SK-N-MC (cell line): ENCODE results near the gene DPH7.
A peak's percentile ranks its signal among the peaks of the same experiment; 100 is the strongest.
"Not testable (repeated sequence)": the region's sequence is repeated elsewhere in the genome, so short reads cannot be mapped to it uniquely, and the experiment has no call there.

Experiments
- DNase-seq: peaks from one replicate; pipeline ENCODE4 v3.0.0-alpha.2; 2011; ENCODE audit warnings: low read depth, low spot score
- H3K27ac ChIP-seq: fragments of 200-600 bp; sonication (generic); 2 replicates; pipeline ENCODE4 v1.5.1; 2016; ENCODE audit warnings: mixed run types
- H3K36me3 ChIP-seq: fragments of 200-600 bp; sonication (generic); 2 replicates; pipeline ENCODE4 v1.6.1; 2017; ENCODE audit warnings: antibody characterized with exemption, low read length, mixed read lengths; ENCODE audit not compliant: insufficient read depth
- H3K4me3 ChIP-seq: fragments of 200-600 bp; sonication (generic); 2 replicates; pipeline ENCODE4 v1.5.1; 2016
- H3K9ac ChIP-seq: fragments of 200-600 bp; sonication (generic); 2 replicates; pipeline ENCODE4 v1.8.0; 2017; ENCODE audit warnings: mixed run types, mixed read lengths; ENCODE audit not compliant: insufficient read length
- H3K9me3 ChIP-seq: fragments of 200-600 bp; sonication (generic); 2 replicates; pipeline ENCODE4 v1.6.1; 2017; ENCODE audit warnings: low read depth, mild to moderate bottlenecking, antibody characterized with exemption, low read length, moderate library complexity, mixed read lengths
- EZH2 ChIP-seq: fragments of 200-600 bp; sonication (generic); IDR thresholded peaks from one replicate; pipeline ENCODE4 v1.6.1; 2017; ENCODE audit warnings: antibody characterized with exemption
- FOXP2 ChIP-seq: optimal IDR thresholded peaks from 2 replicates; pipeline ENCODE3; 2011; ENCODE audit warnings: mild to moderate bottlenecking, moderate library complexity; ENCODE audit not compliant: insufficient read depth; ENCODE audit errors: extremely low read length, control extremely low read depth
- POLR2AphosphoS5 ChIP-seq: IDR thresholded peaks from 2 replicates; pipeline ENCODE4 v1.6.1; 2012; ENCODE audit warnings: mild to moderate bottlenecking, low read depth, low read length, borderline replicate concordance

Gene DPH7

DNA sequence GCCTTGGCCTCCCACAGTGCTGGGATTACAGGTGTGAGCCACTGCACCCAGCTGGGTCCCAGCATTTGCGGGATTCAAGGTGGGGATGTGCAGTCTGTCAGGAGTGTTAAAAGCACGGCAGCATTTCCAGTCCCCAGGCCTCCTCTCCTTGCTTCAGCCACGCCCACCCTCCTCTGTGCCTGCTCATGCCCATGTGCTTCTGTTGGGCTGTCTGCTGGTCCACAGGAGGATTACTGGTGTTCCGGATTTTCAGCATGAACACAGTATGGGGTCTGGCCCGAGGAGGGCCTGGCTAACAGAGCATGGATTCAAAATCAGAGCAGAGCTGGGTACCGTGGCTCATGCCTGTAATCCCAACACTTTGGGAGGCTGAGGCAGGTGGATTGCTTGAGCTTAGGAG is 32.2 kb upstream of the DPH7 start:
- Histone ChIP-seq H3K9me3 (no peaks in the 10 kb centered on the region), H3K36me3 (peaks cover 7% of the 10 kb centered on the region; the same call in 1 of the 2 replicates), H3K27ac (no peak overlapping the region), H3K4me3 (no peak overlapping the region), H3K9ac (no peak overlapping the region)
- no peak for TF ChIP-seq FOXP2
- TF ChIP-seq EZH2: no peak
- no peak for TF ChIP-seq POLR2AphosphoS5
- DNase-seq: no peak

DNA sequence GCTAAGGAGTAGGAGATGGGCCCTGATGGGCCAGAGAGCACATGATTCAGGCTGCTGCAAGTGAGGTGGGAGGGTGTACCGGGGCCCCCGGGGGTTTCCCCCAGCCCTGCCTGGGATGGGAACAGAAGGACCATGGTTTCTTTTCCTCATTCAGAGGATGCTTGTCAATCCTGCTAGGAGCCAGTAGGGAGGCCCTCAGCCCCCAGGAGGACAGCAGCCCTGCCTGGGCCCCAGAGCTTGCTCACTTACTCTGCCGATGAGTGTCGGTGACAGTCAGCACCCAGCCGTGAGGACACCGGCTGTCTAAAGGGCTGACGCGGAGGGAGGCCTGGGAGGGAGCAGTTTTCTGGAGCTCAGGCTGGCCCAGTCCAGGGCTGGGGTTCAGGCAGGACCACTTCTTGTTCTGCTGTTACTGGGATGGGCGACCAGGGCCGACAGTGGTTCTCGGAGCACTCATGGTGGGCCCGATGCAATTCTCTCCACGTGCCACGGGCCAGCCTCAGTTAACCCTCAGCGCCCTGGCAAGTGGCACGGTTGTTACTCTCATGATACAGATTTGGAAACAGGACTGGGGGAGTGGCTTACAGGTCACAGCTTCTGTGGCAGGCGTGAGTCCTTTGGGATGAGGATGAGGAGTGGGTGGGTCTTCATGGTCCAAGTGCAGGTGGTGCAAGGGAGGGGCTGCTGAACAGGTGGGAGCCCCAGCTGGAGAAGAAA is 28.6 kb upstream of the DPH7 start:
- no peak for DNase-seq
- H3K27ac ChIP-seq: no peak overlapping the region
- no peaks in the 10 kb centered on the region for H3K36me3 ChIP-seq
- H3K9me3 ChIP-seq: no peaks in the 10 kb centered on the region
- TF ChIP-seq FOXP2 (no peak), POLR2AphosphoS5 (no peak), EZH2 (no peak)
- no peak overlapping the region for H3K4me3 ChIP-seq
- no peak overlapping the region for H3K9ac ChIP-seq

DNA sequence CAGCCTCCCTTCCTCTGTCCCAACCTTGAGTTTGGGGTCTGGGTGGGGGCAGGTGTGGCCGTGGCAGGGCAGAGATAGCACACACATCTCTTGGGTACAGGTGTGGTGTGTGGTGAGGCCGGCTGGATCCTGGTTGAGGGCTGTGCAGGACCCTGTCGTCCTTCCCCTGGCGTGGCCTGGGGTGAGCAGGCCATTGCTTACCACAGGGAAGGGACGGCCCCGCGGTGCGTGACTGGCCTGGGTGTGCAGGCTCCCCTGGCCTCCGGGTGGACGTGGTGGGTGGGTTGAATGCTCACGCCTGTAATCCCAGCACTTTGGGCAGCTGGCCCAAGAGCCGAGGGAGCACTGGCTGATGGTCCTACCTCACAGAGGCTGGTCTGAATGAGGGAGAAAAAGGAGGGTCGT is 28.0 kb upstream of the DPH7 start:
- H3K9me3 ChIP-seq: no peaks in the 10 kb centered on the region
- no peak overlapping the region for H3K27ac ChIP-seq
- no peaks in the 10 kb centered on the region for H3K36me3 ChIP-seq
- H3K4me3 ChIP-seq: peak overlapping the region; percentile 85
- H3K9ac ChIP-seq: no peak overlapping the region
- no peak for DNase-seq
- TF ChIP-seq POLR2AphosphoS5 (no peak), FOXP2 (no peak), EZH2 (no peak)

DNA sequence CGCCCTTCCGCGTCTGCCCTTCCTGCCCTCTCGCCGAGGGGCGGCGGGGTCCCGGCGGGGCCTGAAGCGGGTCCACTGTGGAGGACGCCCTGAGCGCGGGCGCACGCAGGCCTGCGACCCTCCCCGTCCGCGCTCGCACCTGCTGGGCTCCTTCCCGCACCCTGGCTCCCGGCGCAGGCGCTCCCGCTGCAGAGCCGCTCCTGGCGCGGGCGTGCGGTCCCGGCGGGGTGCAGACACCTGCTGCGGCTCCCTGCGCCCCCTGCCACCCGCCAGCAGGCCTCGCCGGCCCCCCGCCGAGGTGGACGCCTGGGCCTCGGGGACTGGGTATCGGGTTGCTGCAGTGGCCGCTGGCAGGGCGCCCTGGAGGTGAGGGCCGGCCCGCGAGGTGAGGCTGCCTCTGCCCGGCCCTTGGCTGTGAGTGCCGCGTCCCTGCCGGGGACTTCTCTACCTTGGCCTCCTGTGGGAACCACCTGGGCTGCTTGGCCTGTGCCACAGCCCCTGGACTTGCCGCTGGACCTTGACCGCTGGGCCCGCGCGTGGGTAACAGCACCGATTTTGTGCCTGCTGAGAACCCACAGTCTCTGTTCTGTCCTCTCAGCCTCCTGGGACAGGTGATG is 27.4 kb upstream of the DPH7 start:
- Histone ChIP-seq H3K9ac (peak overlapping the region; percentile 67), H3K27ac (no peak overlapping the region), H3K36me3 (no peaks in the 10 kb centered on the region), H3K9me3 (no peaks in the 10 kb centered on the region), H3K4me3 (peak overlapping the region; percentile 85)
- TF ChIP-seq POLR2AphosphoS5 (no peak), EZH2 (no peak), FOXP2 (no peak)
- DNase-seq: no peak

DNA sequence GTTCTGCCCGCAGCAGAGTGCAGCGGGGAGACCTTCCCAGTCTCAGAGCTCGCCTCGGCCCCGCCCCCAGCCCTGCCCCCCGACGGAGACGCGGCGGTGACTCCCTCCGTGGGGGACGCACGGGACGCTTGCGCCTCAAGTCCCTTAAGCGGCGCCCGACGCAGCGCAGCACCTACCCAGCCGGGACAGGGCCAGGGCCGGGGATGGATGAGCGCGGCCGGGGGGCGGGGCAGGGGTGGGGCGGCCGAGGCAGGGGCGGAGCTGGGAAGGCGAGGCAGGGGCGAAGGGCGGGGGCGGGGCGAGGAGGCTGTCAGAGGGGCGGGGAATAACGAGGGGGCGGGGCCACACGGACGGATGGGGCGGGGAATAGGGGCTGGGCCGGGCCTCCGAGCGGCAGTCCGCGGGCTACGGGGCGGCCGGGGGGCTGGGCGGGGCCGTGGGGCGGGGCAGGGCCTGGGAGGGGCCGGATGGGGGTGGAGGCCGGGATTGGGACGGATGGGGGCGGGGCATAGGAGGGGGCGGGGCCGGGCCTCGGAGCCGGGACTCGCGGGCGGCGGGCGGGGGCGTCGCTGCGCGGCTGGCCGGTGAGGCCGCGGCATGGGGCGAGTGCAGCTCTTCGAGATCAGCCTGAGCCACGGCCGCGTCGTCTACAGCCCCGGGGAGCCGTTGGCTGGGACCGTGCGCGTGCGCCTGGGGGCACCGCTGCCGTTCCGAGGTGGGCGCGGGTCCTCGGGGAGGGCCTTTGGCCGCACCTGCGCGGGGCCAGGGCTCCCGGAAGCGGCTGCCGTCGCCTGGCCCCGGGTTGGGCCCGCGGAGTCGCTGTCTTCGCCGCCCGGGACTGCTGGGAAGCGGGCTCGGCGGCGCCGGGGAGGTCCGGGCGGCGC is 26.6 kb upstream of the DPH7 start, which contains the start of gene ARRDC1:
TSS of gene ARRDC1 (plus strand) at position 566 of the 884 bp plus-strand sequence. CDS start at position 598, 32 bp downstream.
- no peak for TF ChIP-seq FOXP2
- peak; percentile 50; the same call in 1 of the 2 replicates for TF ChIP-seq POLR2AphosphoS5
- H3K27ac ChIP-seq: no peak within 1 kb of the TSS
- no peaks in the 10 kb centered on the region for H3K36me3 ChIP-seq
- no peaks in the 10 kb centered on the region for H3K9me3 ChIP-seq
- H3K4me3 ChIP-seq: peak within 1 kb of the TSS; percentile 85
- DNase-seq: peak; percentile 34
- peak within 1 kb of the TSS; percentile 67 for H3K9ac ChIP-seq

DNA sequence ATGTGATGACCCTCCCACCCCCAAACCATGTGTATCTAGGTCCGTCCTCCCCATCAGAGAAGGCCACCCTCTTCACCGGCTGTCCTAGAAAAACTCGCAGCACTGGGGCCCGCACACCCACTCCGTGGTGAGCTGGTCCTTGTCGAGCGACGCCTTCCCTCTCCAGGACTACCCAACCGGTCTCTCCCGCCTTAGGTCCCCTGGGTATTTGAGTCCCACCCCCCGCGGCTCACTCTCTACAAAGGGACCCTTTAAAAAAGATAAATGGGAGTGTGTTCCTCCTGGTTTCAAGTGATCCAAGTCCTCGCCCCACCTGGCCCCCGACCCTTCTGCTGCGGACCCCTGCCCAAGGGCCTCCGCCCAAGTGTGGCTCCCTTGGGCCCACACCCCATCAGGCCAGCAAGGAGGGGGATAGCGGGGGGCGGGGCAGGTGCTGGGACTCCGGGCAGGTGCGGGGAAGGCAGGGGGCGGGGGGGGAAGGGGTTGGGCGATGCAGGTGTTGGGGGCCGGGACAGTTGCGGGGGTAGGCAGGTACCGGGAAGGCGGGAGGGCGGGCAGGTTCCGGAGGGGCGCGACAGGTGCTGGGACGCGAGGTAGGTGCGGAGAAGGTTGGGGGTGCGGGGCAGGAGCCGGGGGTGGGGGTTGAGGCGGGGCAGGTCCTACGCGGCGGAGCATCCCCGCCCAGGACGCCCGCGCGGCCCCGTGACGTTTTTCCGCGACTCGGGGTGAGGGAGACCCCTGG is 25.8 kb upstream of the DPH7 start:
- no peak for TF ChIP-seq EZH2
- no peak for TF ChIP-seq FOXP2
- TF ChIP-seq POLR2AphosphoS5: no peak
- H3K9me3 ChIP-seq: no peaks in the 10 kb centered on the region
- no peak for DNase-seq
- no peak overlapping the region for H3K9ac ChIP-seq
- no peaks in the 10 kb centered on the region for H3K36me3 ChIP-seq
- no peak overlapping the region for H3K27ac ChIP-seq
- H3K4me3 ChIP-seq: peak overlapping the region; percentile 52

DNA sequence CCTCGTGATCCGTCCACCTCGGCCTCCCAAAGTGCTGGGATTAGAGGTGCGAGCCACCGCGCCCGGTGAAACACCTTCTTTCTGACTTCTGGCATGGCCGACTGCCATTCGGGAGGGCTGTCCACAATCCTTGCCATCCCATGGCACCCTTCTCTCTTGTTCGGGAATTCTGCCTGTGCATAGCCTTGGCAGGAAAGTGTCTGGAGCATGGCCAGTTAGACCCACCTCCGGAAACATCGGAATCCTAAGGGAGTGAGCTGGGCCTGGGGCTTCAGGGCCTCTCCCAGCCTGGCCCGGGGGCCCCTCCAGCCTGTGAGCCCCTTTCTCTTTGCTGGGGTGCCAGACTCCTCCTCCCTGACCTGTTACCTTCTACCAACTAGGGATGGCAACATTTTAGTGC is 25.2 kb upstream of the DPH7 start:
- DNase-seq: no peak
- no peak overlapping the region for H3K4me3 ChIP-seq
- no peak overlapping the region for H3K27ac ChIP-seq
- H3K9ac ChIP-seq: no peak overlapping the region
- no peaks in the 10 kb centered on the region for H3K36me3 ChIP-seq
- TF ChIP-seq FOXP2 (no peak), POLR2AphosphoS5 (no peak), EZH2 (no peak)
- no peaks in the 10 kb centered on the region for H3K9me3 ChIP-seq

DNA sequence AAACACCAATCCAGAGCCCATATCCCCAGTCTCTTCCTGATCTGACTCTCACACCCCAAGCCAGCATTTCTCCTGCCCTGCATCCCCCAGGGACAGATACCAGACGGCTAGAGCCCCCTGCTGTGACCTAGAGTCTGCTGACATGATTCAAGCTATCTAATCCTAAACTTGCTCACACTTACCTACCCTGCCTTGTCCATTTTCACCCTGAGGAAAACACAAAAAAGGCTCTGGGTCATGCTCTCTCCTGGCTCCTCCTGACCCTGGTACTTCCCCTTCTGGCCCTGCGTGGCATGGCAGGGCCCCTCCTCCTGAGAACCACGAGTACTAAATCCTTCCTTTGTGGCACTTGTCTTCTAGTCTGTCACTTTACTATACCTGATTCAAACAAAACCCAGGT is 23.9 kb upstream of the DPH7 start:
- H3K36me3 ChIP-seq: no peaks in the 10 kb centered on the region
- H3K9ac ChIP-seq: no peak overlapping the region
- TF ChIP-seq FOXP2 (no peak), POLR2AphosphoS5 (no peak), EZH2 (no peak)
- H3K4me3 ChIP-seq: no peak overlapping the region
- H3K9me3 ChIP-seq: no peaks in the 10 kb centered on the region
- H3K27ac ChIP-seq: no peak overlapping the region
- no peak for DNase-seq

DNA sequence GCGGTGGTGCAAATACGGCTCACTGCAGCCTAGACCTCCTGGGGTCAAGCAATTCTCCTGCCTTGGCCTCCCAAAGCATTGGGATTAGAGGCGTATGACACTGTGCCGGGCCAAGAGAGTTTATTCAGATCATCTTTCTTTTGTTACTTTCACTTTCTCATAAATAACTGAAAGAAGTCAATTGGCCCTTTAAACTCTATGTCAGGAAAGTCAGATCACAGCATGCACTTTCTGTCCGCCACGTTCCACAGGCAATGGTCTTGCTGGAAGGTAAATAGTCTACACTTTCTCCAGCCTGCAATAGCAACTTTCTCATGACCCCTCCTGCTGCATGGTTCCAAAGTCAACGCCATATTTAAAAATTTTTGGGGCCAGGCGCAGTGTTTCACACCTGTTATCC is 20.2 kb upstream of the DPH7 start:
- DNase-seq: no peak
- Histone ChIP-seq H3K9ac (no peak overlapping the region), H3K4me3 (no peak overlapping the region), H3K27ac (no peak overlapping the region), H3K36me3 (no peaks in the 10 kb centered on the region), H3K9me3 (no peaks in the 10 kb centered on the region)
- TF ChIP-seq POLR2AphosphoS5: no peak
- TF ChIP-seq EZH2: no peak
- no peak for TF ChIP-seq FOXP2

DNA sequence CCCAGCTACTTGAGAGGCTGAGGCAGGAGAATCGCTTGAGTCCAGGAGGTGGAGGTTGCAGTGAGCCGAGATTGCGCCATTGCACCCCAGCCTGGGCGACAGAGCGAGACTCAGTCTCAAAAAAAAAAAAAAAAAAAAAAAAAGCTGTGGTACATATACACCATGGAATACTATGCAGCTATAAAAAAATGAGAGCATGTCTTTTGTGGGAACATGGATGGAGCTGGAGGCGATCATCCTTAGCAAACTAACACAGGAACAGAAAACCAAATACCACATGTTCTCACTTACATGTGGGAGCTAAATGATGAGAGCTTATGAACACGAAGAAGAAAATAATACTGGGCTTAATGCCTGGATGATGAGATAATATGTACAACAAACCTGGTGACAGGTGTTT is 17.9 kb upstream of the DPH7 start:
- not testable (repeated sequence) for H3K27ac ChIP-seq, DNase-seq, H3K4me3 ChIP-seq, H3K9me3 ChIP-seq, H3K9ac ChIP-seq, H3K36me3 ChIP-seq
